NCI-H345 treated with DMSO at 0.1 percent for 48 hours (cell line): ENCODE results near the gene KIF7.
A peak's percentile ranks its signal among the peaks of the same experiment; 100 is the strongest.

ENCODE experiments used
- DNase-seq: peaks from one replicate; lab custom pipeline; 2025; ENCODE audit not compliant: unreplicated experiment; lab: John Stamatoyannopoulos, UW

The KIF7 gene

GRCh38 chr15:89671687-89672086, 16.4 kb upstream of the KIF7 start:
- DNase-seq = no peak

- no peak for DNase-seq
Measured at GRCh38 chr15:89670971-89671560, 15.8 kb upstream of the KIF7 start.

GRCh38 chr15:89669941-89670340, 14.7 kb upstream of the KIF7 start:
- no peak for DNase-seq

- no peak for DNase-seq
Measured at GRCh38 chr15:89669309-89669865, 14.1 kb upstream of the KIF7 start.

- DNase-seq = no peak
Measured at GRCh38 chr15:89668171-89668570, 12.9 kb upstream of the KIF7 start.

GRCh38 chr15:89667706-89667960, 12.4 kb upstream of the KIF7 start:
- no peak for DNase-seq

GRCh38 chr15:89666858-89667705, 11.8 kb upstream of the KIF7 start:
- DNase-seq = no peak

- DNase-seq = no peak
Measured at GRCh38 chr15:89666184-89666857, 11.1 kb upstream of the KIF7 start.

GRCh38 chr15:89665449-89666181, 10.3 kb upstream of the KIF7 start:
- no peak for DNase-seq

GRCh38 chr15:89664441-89665350, 9.4 kb upstream of the KIF7 start:
- peak; percentile 66 for DNase-seq

GRCh38 chr15:89662893-89663626, 7.8 kb upstream of the KIF7 start:
- DNase-seq = no peak

- no peak for DNase-seq
Measured at GRCh38 chr15:89660556-89660955, 5.3 kb upstream of the KIF7 start.

GRCh38 chr15:89659295-89659694, 4.0 kb upstream of the KIF7 start:
- DNase-seq = no peak

- DNase-seq = no peak
Measured at GRCh38 chr15:89657686-89658200, 2.5 kb upstream of the KIF7 start.

GRCh38 chr15:89656116-89656815, 999 bp upstream of the KIF7 start:
- no peak for DNase-seq

- DNase-seq = no peak
Measured at GRCh38 chr15:89654301-89654761, 936 bp downstream of the KIF7 start.

GRCh38 chr15:89653578-89653977, 1.7 kb downstream of the KIF7 start:
- DNase-seq = no peak

- DNase-seq = no peak
Measured at GRCh38 chr15:89652666-89653065, 2.6 kb downstream of the KIF7 start.

GRCh38 chr15:89652131-89652530, 3.1 kb downstream of the KIF7 start:
- DNase-seq = no peak
